ENCODE data around the gene MIA2.
"Not testable (repeated sequence)": the region's sequence is repeated elsewhere in the genome, so short reads cannot be mapped to it uniquely, and the experiment has no call there.

GRCh38 chr14:39359069-39359468, 125.4 kb downstream of the MIA2 start:
- not testable (repeated sequence) for TF ChIP-seq CTCF (IDR thresholded peaks at IDR 0.05); POLR2A (IDR thresholded peaks at IDR 0.05); POLR2AphosphoS5 (IDR thresholded peaks at IDR 0.05); EP300 (IDR thresholded peaks at IDR 0.05; ENCODE audit: low read depth)

Data from transverse colon (tissue), 4 donors.